KBM-7 (cell line): ENCODE results near the gene RNPEP.
"Not testable (repeated sequence)": the region's sequence is repeated elsewhere in the genome, so short reads cannot be mapped to it uniquely, and the experiment has no call there.

Source experiments
- DNase-seq: peaks from one replicate; pipeline ENCODE4 v3.0.0-alpha.2; 2015
- in situ Hi-C: fragments of 300-500 bp; cut with MboI; formaldehyde crosslinking; loops from 2 replicates; pipeline ENCODE4 v1.14.3; 2020; ENCODE audit warnings: low sequenced_read_pairs, low pct_unique_long_range_greater_than_20kb, mixed read lengths

The RNPEP gene

GRCh38 chr1:202023001-202023433 lies 40.6 kb downstream of the RNPEP start:
- in situ Hi-C loops = no loop called here
- DNase-seq = no peak

- in situ Hi-C loops = no loop called here
- DNase-seq = no peak
Measured at GRCh38 chr1:202029171-202029665, 46.8 kb downstream of the RNPEP start.

GRCh38 chr1:202029727-202030126 lies 47.3 kb downstream of the RNPEP start:
- in situ Hi-C loops = no loop called here
- no peak for DNase-seq

- no peak for DNase-seq
- in situ Hi-C loops = no loop called here
Measured at GRCh38 chr1:202031796-202032195, 49.3 kb downstream of the RNPEP start.

- in situ Hi-C loops = no loop called here
- no peak for DNase-seq
Measured at GRCh38 chr1:202034149-202034682, 51.8 kb downstream of the RNPEP start.

- in situ Hi-C loops = no loop called here
- DNase-seq = no peak
Measured at GRCh38 chr1:202034683-202035462, 52.4 kb downstream of the RNPEP start.

- in situ Hi-C loops = no loop called here
- no peak for DNase-seq
Measured at GRCh38 chr1:202036595-202037387, 54.3 kb downstream of the RNPEP start.

- in situ Hi-C loops = no loop called here
Measured at GRCh38 chr1:202037706-202038296, 55.4 kb downstream of the RNPEP start.

GRCh38 chr1:202038688-202039346 lies 56.4 kb downstream of the RNPEP start:
- no peak for DNase-seq
- in situ Hi-C loops = no loop called here

More at GRCh38 chr1:202037706-202038296, 55.4 kb downstream of the RNPEP start:
- no peak for DNase-seq

GRCh38 chr1:202045705-202046104 lies 63.3 kb downstream of the RNPEP start:
- in situ Hi-C loops = no loop called here
- DNase-seq = no peak

GRCh38 chr1:202046227-202046626 lies 63.8 kb downstream of the RNPEP start:
- in situ Hi-C loops = no loop called here
- no peak for DNase-seq

GRCh38 chr1:202046748-202047708 lies 64.6 kb downstream of the RNPEP start:
- DNase-seq = no peak
- in situ Hi-C loops = no loop called here

GRCh38 chr1:202047977-202048376 lies 65.5 kb downstream of the RNPEP start:
- no peak for DNase-seq
- in situ Hi-C loops = no loop called here

- no peak for DNase-seq
- in situ Hi-C loops = no loop called here
Measured at GRCh38 chr1:202049129-202049528, 66.7 kb downstream of the RNPEP start.

- no peak for DNase-seq
- in situ Hi-C loops = no loop called here
Measured at GRCh38 chr1:202054094-202054493, 71.6 kb downstream of the RNPEP start.

- DNase-seq, in situ Hi-C loops: not testable (repeated sequence)
Measured at GRCh38 chr1:202054673-202055072, 72.2 kb downstream of the RNPEP start.
